ENCODE measurements around the gene SP140.

DNA sequence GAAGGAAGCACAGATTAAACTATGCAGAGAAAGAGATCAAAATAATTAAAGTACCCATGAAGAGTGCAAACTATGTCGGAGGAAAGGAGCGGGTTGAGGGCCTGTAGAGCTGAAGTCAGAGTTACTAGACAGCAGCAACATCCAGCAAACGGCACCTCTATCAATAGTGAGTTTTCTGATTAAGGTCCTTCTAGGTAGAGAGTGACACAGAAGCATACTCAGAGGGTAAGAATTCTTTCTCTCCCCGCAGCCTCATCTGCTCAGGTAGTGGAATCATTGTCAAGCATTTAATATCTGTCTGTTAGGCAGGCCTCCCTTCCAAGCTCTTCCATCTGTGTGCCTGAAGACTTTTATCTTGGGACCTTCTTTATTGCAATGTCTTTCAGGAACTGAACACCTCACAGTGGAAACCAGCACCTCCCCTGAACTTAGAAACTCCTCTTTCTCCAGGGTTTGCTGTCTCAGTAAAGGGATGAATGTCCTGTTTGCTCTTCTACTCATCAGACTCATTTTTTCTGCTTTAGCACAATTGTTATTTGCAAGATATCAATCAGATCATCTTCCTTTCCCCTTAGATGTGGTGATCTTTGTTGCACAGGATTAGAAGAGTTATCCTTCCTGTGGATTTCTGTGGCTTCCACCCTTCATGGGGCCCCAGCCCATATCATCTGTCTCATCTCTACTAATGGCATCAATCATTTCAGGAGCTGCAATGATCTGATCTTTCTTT is 28.8 kb downstream of the SP140 start:
- TF ChIP-seq, protein P1, sequence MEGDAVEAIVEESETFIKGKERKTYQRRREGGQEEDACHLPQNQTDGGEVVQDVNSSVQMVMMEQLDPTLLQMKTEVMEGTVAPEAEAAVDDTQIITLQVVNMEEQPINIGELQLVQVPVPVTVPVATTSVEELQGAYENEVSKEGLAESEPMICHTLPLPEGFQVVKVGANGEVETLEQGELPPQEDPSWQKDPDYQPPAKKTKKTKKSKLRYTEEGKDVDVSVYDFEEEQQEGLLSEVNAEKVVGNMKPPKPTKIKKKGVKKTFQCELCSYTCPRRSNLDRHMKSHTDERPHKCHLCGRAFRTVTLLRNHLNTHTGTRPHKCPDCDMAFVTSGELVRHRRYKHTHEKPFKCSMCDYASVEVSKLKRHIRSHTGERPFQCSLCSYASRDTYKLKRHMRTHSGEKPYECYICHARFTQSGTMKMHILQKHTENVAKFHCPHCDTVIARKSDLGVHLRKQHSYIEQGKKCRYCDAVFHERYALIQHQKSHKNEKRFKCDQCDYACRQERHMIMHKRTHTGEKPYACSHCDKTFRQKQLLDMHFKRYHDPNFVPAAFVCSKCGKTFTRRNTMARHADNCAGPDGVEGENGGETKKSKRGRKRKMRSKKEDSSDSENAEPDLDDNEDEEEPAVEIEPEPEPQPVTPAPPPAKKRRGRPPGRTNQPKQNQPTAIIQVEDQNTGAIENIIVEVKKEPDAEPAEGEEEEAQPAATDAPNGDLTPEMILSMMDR (conservative IDR thresholded peaks at IDR 0.05; ENCODE audit: low read depth in 2 of 2): no peak
- TF ChIP-seq EZH2 (IDR thresholded peaks at IDR 0.05; ENCODE audit: low read depth, unreplicated experiment) (no peak), ZNF114 (CRISPR knock-in tag; IDR thresholded peaks at IDR 0.05) (no peak), EZH2phosphoT487 (IDR thresholded peaks at IDR 0.05; ENCODE audit: unreplicated experiment) (no peak), JUNB (IDR thresholded peaks at IDR 0.05; ENCODE audit: unreplicated experiment) (no peak), POLR2AphosphoS5 (IDR thresholded peaks at IDR 0.05; ENCODE audit: low read depth) (no peak), CREB1 (CRISPR knock-in tag; IDR thresholded peaks at IDR 0.05; ENCODE audit: low read depth) (no peak)
- TF ChIP-seq, protein P2, sequence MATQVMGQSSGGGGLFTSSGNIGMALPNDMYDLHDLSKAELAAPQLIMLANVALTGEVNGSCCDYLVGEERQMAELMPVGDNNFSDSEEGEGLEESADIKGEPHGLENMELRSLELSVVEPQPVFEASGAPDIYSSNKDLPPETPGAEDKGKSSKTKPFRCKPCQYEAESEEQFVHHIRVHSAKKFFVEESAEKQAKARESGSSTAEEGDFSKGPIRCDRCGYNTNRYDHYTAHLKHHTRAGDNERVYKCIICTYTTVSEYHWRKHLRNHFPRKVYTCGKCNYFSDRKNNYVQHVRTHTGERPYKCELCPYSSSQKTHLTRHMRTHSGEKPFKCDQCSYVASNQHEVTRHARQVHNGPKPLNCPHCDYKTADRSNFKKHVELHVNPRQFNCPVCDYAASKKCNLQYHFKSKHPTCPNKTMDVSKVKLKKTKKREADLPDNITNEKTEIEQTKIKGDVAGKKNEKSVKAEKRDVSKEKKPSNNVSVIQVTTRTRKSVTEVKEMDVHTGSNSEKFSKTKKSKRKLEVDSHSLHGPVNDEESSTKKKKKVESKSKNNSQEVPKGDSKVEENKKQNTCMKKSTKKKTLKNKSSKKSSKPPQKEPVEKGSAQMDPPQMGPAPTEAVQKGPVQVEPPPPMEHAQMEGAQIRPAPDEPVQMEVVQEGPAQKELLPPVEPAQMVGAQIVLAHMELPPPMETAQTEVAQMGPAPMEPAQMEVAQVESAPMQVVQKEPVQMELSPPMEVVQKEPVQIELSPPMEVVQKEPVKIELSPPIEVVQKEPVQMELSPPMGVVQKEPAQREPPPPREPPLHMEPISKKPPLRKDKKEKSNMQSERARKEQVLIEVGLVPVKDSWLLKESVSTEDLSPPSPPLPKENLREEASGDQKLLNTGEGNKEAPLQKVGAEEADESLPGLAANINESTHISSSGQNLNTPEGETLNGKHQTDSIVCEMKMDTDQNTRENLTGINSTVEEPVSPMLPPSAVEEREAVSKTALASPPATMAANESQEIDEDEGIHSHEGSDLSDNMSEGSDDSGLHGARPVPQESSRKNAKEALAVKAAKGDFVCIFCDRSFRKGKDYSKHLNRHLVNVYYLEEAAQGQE (IDR thresholded peaks at IDR 0.05; ENCODE audit: unreplicated experiment): no peak

All from GM23338 (cell line).